OCI-LY1 (cell line): ENCODE data around the gene MAGEA11.

Source experiments
- EZH2 ChIP-seq: fragments of 200-600 bp; sonication (generic), shearing (Covaris generic); IDR thresholded peaks from 2 replicates; pipeline ENCODE4 v1.8.0; 2017; ENCODE audit warnings: borderline replicate concordance, mixed run types, mild to moderate bottlenecking, antibody characterized with exemption, low read length, moderate library complexity, mixed read lengths
- TF ChIP-seq, protein P1 (sequence below): fragments of 200-600 bp; sonication (generic), shearing (Covaris generic); IDR thresholded peaks from 2 replicates; pipeline ENCODE4 v1.5.1; 2017; ENCODE audit warnings: mild to moderate bottlenecking, antibody characterized with exemption, low read length, moderate library complexity, mixed read lengths

- no peak for TF ChIP-seq EZH2
- TF ChIP-seq, protein P1, sequence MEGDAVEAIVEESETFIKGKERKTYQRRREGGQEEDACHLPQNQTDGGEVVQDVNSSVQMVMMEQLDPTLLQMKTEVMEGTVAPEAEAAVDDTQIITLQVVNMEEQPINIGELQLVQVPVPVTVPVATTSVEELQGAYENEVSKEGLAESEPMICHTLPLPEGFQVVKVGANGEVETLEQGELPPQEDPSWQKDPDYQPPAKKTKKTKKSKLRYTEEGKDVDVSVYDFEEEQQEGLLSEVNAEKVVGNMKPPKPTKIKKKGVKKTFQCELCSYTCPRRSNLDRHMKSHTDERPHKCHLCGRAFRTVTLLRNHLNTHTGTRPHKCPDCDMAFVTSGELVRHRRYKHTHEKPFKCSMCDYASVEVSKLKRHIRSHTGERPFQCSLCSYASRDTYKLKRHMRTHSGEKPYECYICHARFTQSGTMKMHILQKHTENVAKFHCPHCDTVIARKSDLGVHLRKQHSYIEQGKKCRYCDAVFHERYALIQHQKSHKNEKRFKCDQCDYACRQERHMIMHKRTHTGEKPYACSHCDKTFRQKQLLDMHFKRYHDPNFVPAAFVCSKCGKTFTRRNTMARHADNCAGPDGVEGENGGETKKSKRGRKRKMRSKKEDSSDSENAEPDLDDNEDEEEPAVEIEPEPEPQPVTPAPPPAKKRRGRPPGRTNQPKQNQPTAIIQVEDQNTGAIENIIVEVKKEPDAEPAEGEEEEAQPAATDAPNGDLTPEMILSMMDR = no peak
These were observed 9.9 kb downstream of the MAGEA11 start for GRCh38 chrX:149721778-149722177.
